ENCODE measurements around the gene DICER1. TPM values are rescaled to one million over a fixed set of nuclear protein-coding genes. Genes with fewer than 3 reads are reported as not detected.

The DICER1 gene
- total and polyA plus RNA-seq, 2 donors (not counting 3 experiments of a cell fraction or from before 2014, with no cell fraction given): 8.3 to 43.6 TPM

DNA sequence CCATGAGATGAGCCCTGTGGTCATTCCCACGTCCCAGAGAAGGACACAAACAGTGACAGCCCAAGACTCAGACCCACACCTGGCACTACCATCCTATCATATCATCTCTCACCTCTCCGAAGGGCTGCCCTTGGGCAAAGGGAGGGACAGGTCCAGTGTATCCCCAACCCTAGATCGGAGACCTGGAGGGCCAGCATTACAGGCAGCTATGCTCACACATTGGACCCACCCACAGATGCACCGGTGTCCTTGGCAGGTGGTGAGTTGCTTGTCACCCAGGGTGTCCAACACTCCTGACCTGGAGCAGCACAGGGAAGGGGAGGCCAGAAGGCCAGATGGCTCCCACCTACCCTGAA, 117.4 kb downstream of the DICER1 start:
- TF ChIP-seq POLR2AphosphoS5 (IDR thresholded peaks at IDR 0.05; ENCODE audit: insufficient read depth, low read depth, low read length): no peak

DNA sequence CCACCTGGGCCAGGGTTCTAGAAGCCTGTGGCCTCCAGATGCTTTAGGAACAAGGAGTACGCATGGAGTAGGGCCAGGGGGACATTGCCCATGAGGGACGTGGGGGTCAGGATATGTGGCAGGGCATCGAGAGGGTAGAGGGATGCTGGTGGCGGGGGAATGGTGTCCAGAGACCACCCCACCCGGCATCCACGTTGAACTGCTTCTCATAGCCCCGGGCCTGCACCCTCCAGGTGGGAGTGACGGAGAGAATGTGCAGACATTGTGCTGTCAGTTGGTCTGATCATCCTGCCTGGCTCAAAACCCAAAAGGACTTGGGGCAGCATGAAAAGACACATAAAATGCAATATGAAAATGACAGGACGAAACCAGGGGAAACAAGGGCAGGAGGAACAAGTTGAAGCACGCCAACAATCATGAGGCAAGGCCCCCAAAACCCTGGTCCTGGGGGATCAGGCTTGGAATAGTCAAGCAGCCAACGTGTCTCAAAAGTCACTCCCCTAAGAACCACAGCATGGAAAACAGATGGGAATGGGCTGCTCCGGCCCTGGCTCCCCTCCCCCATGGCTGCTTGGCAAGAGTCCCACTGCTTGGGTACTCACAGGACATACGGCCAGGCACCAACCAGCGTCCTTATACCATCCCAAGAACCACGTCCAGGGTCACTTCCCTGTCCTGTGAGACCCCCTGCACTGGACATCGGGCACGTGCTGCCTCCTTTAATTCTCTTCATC, 117.9 kb downstream of the DICER1 start:
- DNase-seq (ENCODE audit: low read depth, low spot score) (no peak), FAIRE-seq (no peak)
- no peaks in the 10 kb centered on the region for H3K9me3 ChIP-seq (replicated peaks; ENCODE audit: control insufficient read depth, insufficient read depth, low read length)
- no peaks in the 10 kb centered on the region for H3K27me3 ChIP-seq (ENCODE audit: control insufficient read depth in 2 of 2, insufficient read depth in 2 of 2, low read length in 2 of 2)
- H3K9ac ChIP-seq (replicated peaks; ENCODE audit: extremely low read depth, insufficient read depth, low read length): no peak overlapping the region
- H3K4me1 ChIP-seq (ENCODE audit: control insufficient read depth, extremely low read depth, insufficient read depth, low read length): peaks cover 2% of the 10 kb centered on the region
- H3K4me3 ChIP-seq (replicated peaks in 1 of 3; ENCODE audit: insufficient read depth in 1 of 3, low read depth in 1 of 3, low read length in 3 of 3): no peak overlapping the region
- no peaks in the 10 kb centered on the region for H3K36me3 ChIP-seq (ENCODE audit: control insufficient read depth in 2 of 2, extremely low read depth in 1 of 2, insufficient read depth in 2 of 2, low read length in 2 of 2)
- no peak overlapping the region for H2AFZ ChIP-seq (ENCODE audit: low read depth, low read length)
- ChIA-PET CTCF (no interaction called here), POLR2A (no interaction called here)
- H3K27ac ChIP-seq (ENCODE audit: insufficient read depth, low read depth, low read length): no peak overlapping the region
- H3K79me2 ChIP-seq (ENCODE audit: control insufficient read depth, insufficient read depth, low read length): no peaks in the 10 kb centered on the region
- dilution Hi-C loops (cut with MboI; ENCODE audit: extremely low pct_ligation_motif_present, low sequenced_read_pairs): no loop called here
- no TSS peak for BruUV-seq (replicated peaks)
- TF ChIP-seq MYC (IDR thresholded peaks at IDR 0.05; ENCODE audit: low read depth, low read length) (no peak), POLR2A (IDR thresholded peaks at IDR 0.05; ENCODE audit: low read depth, low read length) (no peak), GATA2 (IDR thresholded peaks at IDR 0.05; ENCODE audit: insufficient read depth, insufficient read length, low read depth, low read length) (no peak), EZH2 (IDR thresholded peaks at IDR 0.05; ENCODE audit: borderline replicate concordance, low read depth, low read length, severe bottlenecking) (no peak), FOS (IDR thresholded peaks at IDR 0.05; ENCODE audit: borderline replicate concordance, insufficient read depth, low read length) (no peak), POLR2AphosphoS5 (IDR thresholded peaks at IDR 0.05; ENCODE audit: insufficient read depth, low read depth, low read length) (no peak), JUN (IDR thresholded peaks at IDR 0.05; ENCODE audit: borderline replicate concordance, insufficient read depth, insufficient read length, low read depth) (no peak)
- TF ChIP-seq, protein P1, sequence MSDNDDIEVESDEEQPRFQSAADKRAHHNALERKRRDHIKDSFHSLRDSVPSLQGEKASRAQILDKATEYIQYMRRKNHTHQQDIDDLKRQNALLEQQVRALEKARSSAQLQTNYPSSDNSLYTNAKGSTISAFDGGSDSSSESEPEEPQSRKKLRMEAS (IDR thresholded peaks at IDR 0.05; ENCODE audit: insufficient read depth, insufficient read length): no peak
- TF ChIP-seq, protein P2, sequence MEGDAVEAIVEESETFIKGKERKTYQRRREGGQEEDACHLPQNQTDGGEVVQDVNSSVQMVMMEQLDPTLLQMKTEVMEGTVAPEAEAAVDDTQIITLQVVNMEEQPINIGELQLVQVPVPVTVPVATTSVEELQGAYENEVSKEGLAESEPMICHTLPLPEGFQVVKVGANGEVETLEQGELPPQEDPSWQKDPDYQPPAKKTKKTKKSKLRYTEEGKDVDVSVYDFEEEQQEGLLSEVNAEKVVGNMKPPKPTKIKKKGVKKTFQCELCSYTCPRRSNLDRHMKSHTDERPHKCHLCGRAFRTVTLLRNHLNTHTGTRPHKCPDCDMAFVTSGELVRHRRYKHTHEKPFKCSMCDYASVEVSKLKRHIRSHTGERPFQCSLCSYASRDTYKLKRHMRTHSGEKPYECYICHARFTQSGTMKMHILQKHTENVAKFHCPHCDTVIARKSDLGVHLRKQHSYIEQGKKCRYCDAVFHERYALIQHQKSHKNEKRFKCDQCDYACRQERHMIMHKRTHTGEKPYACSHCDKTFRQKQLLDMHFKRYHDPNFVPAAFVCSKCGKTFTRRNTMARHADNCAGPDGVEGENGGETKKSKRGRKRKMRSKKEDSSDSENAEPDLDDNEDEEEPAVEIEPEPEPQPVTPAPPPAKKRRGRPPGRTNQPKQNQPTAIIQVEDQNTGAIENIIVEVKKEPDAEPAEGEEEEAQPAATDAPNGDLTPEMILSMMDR (IDR thresholded peaks at IDR 0.05; ENCODE audit: extremely low read depth in 1 of 2, insufficient read depth in 1 of 2, low read depth in 1 of 2, low read length in 2 of 2): no peak
- no peaks in the 10 kb centered on the region for H3K9me1 ChIP-seq (replicated peaks; ENCODE audit: control insufficient read depth, extremely low read depth, insufficient read depth, low read length)
- H4K20me1 ChIP-seq (replicated peaks; ENCODE audit: control insufficient read depth, extremely low read depth, insufficient read depth, low read length): no peaks in the 10 kb centered on the region
- H3K4me2 ChIP-seq (ENCODE audit: insufficient read depth, low read length): no peak overlapping the region
- intact Hi-C loops (cut with micrococcal nuclease): no loop called here

More for the DNA sequence above, 117.4 kb downstream of the DICER1 start:
- dilution Hi-C loops (cut with MboI; ENCODE audit: extremely low pct_ligation_motif_present, low sequenced_read_pairs) (no loop called here), intact Hi-C loops (cut with micrococcal nuclease) (no loop called here)
- H3K4me3 ChIP-seq (replicated peaks in 1 of 3; ENCODE audit: insufficient read depth in 1 of 3, low read depth in 1 of 3, low read length in 3 of 3): no peak overlapping the region
- no peaks in the 10 kb centered on the region for H3K9me3 ChIP-seq (replicated peaks; ENCODE audit: control insufficient read depth, insufficient read depth, low read length)
- no peak overlapping the region for H3K9ac ChIP-seq (replicated peaks; ENCODE audit: extremely low read depth, insufficient read depth, low read length)
- H2AFZ ChIP-seq (ENCODE audit: low read depth, low read length): no peak overlapping the region
- CTCF ChIA-PET: no interaction called here
- H4K20me1 ChIP-seq (replicated peaks; ENCODE audit: control insufficient read depth, extremely low read depth, insufficient read depth, low read length): no peaks in the 10 kb centered on the region
- no peaks in the 10 kb centered on the region for H3K9me1 ChIP-seq (replicated peaks; ENCODE audit: control insufficient read depth, extremely low read depth, insufficient read depth, low read length)
- no peaks in the 10 kb centered on the region for H3K27me3 ChIP-seq (ENCODE audit: control insufficient read depth in 2 of 2, insufficient read depth in 2 of 2, low read length in 2 of 2)
- H3K4me1 ChIP-seq (ENCODE audit: control insufficient read depth, extremely low read depth, insufficient read depth, low read length): peaks cover 2% of the 10 kb centered on the region
- no peak for DNase-seq (ENCODE audit: low read depth, low spot score)
- no peaks in the 10 kb centered on the region for H3K79me2 ChIP-seq (ENCODE audit: control insufficient read depth, insufficient read depth, low read length)
- H3K27ac ChIP-seq (ENCODE audit: insufficient read depth, low read depth, low read length): no peak overlapping the region
- POLR2A ChIA-PET: no interaction called here
- no TSS peak for BruUV-seq (replicated peaks)
- H3K4me2 ChIP-seq (ENCODE audit: insufficient read depth, low read length): no peak overlapping the region
- H3K36me3 ChIP-seq (ENCODE audit: control insufficient read depth in 2 of 2, extremely low read depth in 1 of 2, insufficient read depth in 2 of 2, low read length in 2 of 2): no peaks in the 10 kb centered on the region
- no peak for FAIRE-seq
